Panc1 (cell line): ENCODE results near the gene CAPN7. TPM values are rescaled to one million over a fixed set of nuclear protein-coding genes. Genes with fewer than 3 reads are reported as not detected.

ENCODE experiments used
- ATAC-seq: fragments of 200-7000 bp; cut with Tn5 transposase; 2 replicates; pipeline ENCODE4 v1.9.1; 2020; ENCODE audit warnings: mild to moderate bottlenecking, moderate library complexity
- BruUV-seq: library from RNA; stranded (reverse); fragments of 400-500 nt; replicated peaks from 2 replicates; lab custom pipeline; 2021; lab: Mats Ljungman, UMichigan
- CTCF ChIA-PET: fragments of 300-600 bp; sonication (Branson Sonifier 250); formaldehyde crosslinking; loops from one replicate; lab custom pipeline; 2022; ENCODE audit warnings: antibody characterized with exemption; lab: Charles Lee
- POLR2A ChIA-PET: fragments of 300-600 bp; sonication (Branson Sonifier 250); formaldehyde crosslinking; loops from one replicate; lab custom pipeline; 2022; ENCODE audit warnings: antibody characterized with exemption; lab: Charles Lee
- DNase-seq: peaks from one replicate; pipeline ENCODE4 v3.0.0-alpha.2; 2010; ENCODE audit warnings: low read depth, low spot score
- H3K27ac ChIP-seq: 2 replicates; pipeline ENCODE4 v1.5.1; 2011; ENCODE audit warnings: mild to moderate bottlenecking, low read length, inconsistent platforms
- H3K27me3 ChIP-seq: fragments of 200-500 bp; sonication (Bioruptor generic); 2 replicates; pipeline ENCODE4 v1.6.0; 2014; ENCODE audit warnings: low read length, inconsistent platforms; ENCODE audit not compliant: control insufficient read depth, insufficient read depth
- H3K36me3 ChIP-seq: fragments of 200-500 bp; sonication (Bioruptor generic); 2 replicates; pipeline ENCODE4 v1.5.1; 2014; ENCODE audit warnings: inconsistent platforms, mild to moderate bottlenecking, low read length, moderate library complexity; ENCODE audit not compliant: control insufficient read depth, insufficient read depth
- H3K4me1 ChIP-seq: 2 replicates; pipeline ENCODE4 v1.5.1; 2011; ENCODE audit warnings: inconsistent platforms, mild to moderate bottlenecking, low read length, moderate library complexity; ENCODE audit not compliant: control insufficient read depth, insufficient read depth
- H3K4me3 ChIP-seq, 2 experiments: 2 replicates each; pipeline ENCODE4 v1.5.1; 2011 to 2012; ENCODE audit warnings: low read depth in 2 of 2, low read length in 2 of 2, mild to moderate bottlenecking in 2 of 2, inconsistent platforms in 1 of 2, moderate library complexity in 1 of 2
- H3K9me3 ChIP-seq: fragments of 200-500 bp; sonication (Bioruptor generic); 2 replicates; pipeline ENCODE4 v1.5.1; 2014; ENCODE audit warnings: low read depth, mild to moderate bottlenecking, inconsistent platforms, low read length, moderate library complexity; ENCODE audit not compliant: control insufficient read depth, insufficient read depth
- CTCF ChIP-seq: fragments of 450-650 bp; IDR thresholded peaks from 2 replicates; pipeline ENCODE4 v1.5.1; 2017; ENCODE audit warnings: mild to moderate bottlenecking
- POLR2AphosphoS5 ChIP-seq: IDR thresholded peaks from 2 replicates; pipeline ENCODE4 v1.6.1; 2012; ENCODE audit warnings: mild to moderate bottlenecking, low read depth, low read length, moderate library complexity
- REST ChIP-seq, 2 experiments: IDR thresholded peaks; 2 replicates each; pipeline ENCODE4 v1.6.1; 2011 to 2012; ENCODE audit warnings: low read depth in 2 of 2, control low read depth in 1 of 2, low read length in 1 of 2, mild to moderate bottlenecking in 1 of 2, moderate library complexity in 1 of 2; ENCODE audit not compliant: insufficient read depth in 1 of 2
- SIN3A ChIP-seq: IDR thresholded peaks from 2 replicates; pipeline ENCODE4 v1.6.1; 2012; ENCODE audit warnings: low read depth, mild to moderate bottlenecking, low read length, moderate library complexity, borderline replicate concordance; ENCODE audit not compliant: insufficient read depth
- TCF7L2 ChIP-seq: IDR thresholded peaks from 2 replicates; pipeline ENCODE4 v1.6.1; 2011; ENCODE audit warnings: mild to moderate bottlenecking, low read depth, low read length, inconsistent platforms
- in situ Hi-C: cut with HindIII; loops from 2 replicates; pipeline ENCODE4 v1.10.0; 2016; ENCODE audit warnings: low sequenced_read_pairs, low pct_unique_long_range_greater_than_20kb
- intact Hi-C: fragments of 100-400 bp; cut with micrococcal nuclease; formaldehyde crosslinking; loops from one replicate; pipeline ENCODE4 v1.10.0; 2022; ENCODE audit not compliant: unreplicated experiment
- total RNA-seq: library from RNA; stranded (reverse); gene quantifications from one replicate; pipeline ENCODE4 v1.2.1, GENCODE V29; 2021; ENCODE audit not compliant: unreplicated experiment

CAPN7 gene
- total RNA-seq, 1 experiment from 2014 or later: 26.5 TPM

- Histone ChIP-seq H3K4me3 (no peak overlapping the region), H3K9me3 (no peaks in the 10 kb centered on the region), H3K27ac (no peak overlapping the region), H3K27me3 (no peaks in the 10 kb centered on the region), H3K4me1 (peaks cover 18% of the 10 kb centered on the region), H3K36me3 (no peaks in the 10 kb centered on the region)
- in situ Hi-C loops: no loop called here
- ChIA-PET POLR2A (no interaction called here), CTCF (interaction anchor here (0.6 kb wide), 2 partner anchors 224 to 230 kb away, joined by 3 to 4 read pairs; no protein-coding TSS in a partner anchor)
- TF ChIP-seq SIN3A: no peak
- TF ChIP-seq TCF7L2: no peak
- TF ChIP-seq POLR2AphosphoS5: no peak
- TF ChIP-seq CTCF: no peak
- no peak for TF ChIP-seq REST (IDR thresholded peaks at IDR 0.05; ENCODE audit: insufficient read depth in 1 of 2, low read depth in 2 of 2, low read length in 1 of 2)
- BruUV-seq: no TSS peak
- no peak for ATAC-seq
- no peak for DNase-seq
- intact Hi-C loops: no loop called here
Measured at GRCh38 chr3:15266510-15267376, 60.7 kb downstream of the CAPN7 start.

GRCh38 chr3:15267502-15267901 lies 61.5 kb downstream of the CAPN7 start:
- intact Hi-C loops: no loop called here
- in situ Hi-C loops: no loop called here
- Histone ChIP-seq H3K9me3 (no peaks in the 10 kb centered on the region), H3K4me3 (no peak overlapping the region), H3K36me3 (no peaks in the 10 kb centered on the region), H3K4me1 (peaks cover 18% of the 10 kb centered on the region), H3K27ac (no peak overlapping the region), H3K27me3 (no peaks in the 10 kb centered on the region)
- no peak for TF ChIP-seq REST (IDR thresholded peaks at IDR 0.05; ENCODE audit: insufficient read depth in 1 of 2, low read depth in 2 of 2, low read length in 1 of 2)
- TF ChIP-seq SIN3A: no peak
- no peak for TF ChIP-seq POLR2AphosphoS5
- TF ChIP-seq TCF7L2: no peak
- no TSS peak for BruUV-seq
- ATAC-seq: no peak
- POLR2A ChIA-PET: no interaction called here
- CTCF ChIA-PET: interaction anchor here (0.6 to 1.6 kb wide), 4 partner anchors 64 to 229 kb away, joined by 3 to 12 read pairs (median 6); partner anchors contain the start of gene SH3BP5
- DNase-seq: no peak
